ENCODE results near the gene FCHSD1. TPM values are rescaled to one million over a fixed set of nuclear protein-coding genes. Genes with fewer than 3 reads are reported as not detected.

The FCHSD1 gene
- total RNA-seq, 1 donor from 2014 or later, result 40.6 TPM

- Histone ChIP-seq H2AFZ (ENCODE audit: low read depth, low read length) (no peak overlapping the region), H3K79me2 (ENCODE audit: insufficient read depth, low read length) (no peaks in the 10 kb centered on the region), H3K27ac (ENCODE audit: low read depth, low read length) (no peak overlapping the region), H3K4me2 (ENCODE audit: low read length) (no peak overlapping the region), H3K36me3 (ENCODE audit: insufficient read depth, low read length) (peaks cover 4% of the 10 kb centered on the region), H3K4me3 (ENCODE audit: insufficient read depth, low read depth, low read length) (no peak overlapping the region), H4K20me1 (ENCODE audit: insufficient read depth, low read length) (no peaks in the 10 kb centered on the region), H3K27me3 (ENCODE audit: insufficient read depth, low read length) (no peaks in the 10 kb centered on the region), H3K4me1 (ENCODE audit: insufficient read depth, low read length) (peaks cover 11% of the 10 kb centered on the region), H3K9me3 (ENCODE audit: insufficient read depth, low read depth, low read length) (no peaks in the 10 kb centered on the region), H3K9ac (ENCODE audit: low read length) (no peak overlapping the region)
- Mint-ChIP-seq H3K36me3 (ENCODE audit: low read depth, unreplicated experiment) (peaks cover 15% of the 10 kb centered on the region), H3K9me3 (ENCODE audit: unreplicated experiment) (no peaks in the 10 kb centered on the region), H3K4me3 (ENCODE audit: unreplicated experiment) (no peak overlapping the region), H3K27me3 (ENCODE audit: low read depth, unreplicated experiment) (no peaks in the 10 kb centered on the region), H3K4me1 (ENCODE audit: low read depth, unreplicated experiment) (peaks cover 11% of the 10 kb centered on the region), H3K27ac (ENCODE audit: unreplicated experiment) (no peak overlapping the region)
- no peak for DNase-seq (ENCODE audit: low read depth)
- TF ChIP-seq EZH2 (IDR thresholded peaks at IDR 0.05; ENCODE audit: insufficient read depth, low read length), result no peak
- TF ChIP-seq CTCF (IDR thresholded peaks at IDR 0.05; ENCODE audit: insufficient read depth, low read depth, low read length), result no peak
- no peak for FAIRE-seq
These were observed 21.0 kb upstream of the FCHSD1 start for GRCh38 chr5:141672071-141672840.

GRCh38 chr5:141669520-141669919 lies 18.3 kb upstream of the FCHSD1 start:
- peaks cover 14% of the 10 kb centered on the region for H3K36me3 Mint-ChIP-seq (ENCODE audit: low read depth, unreplicated experiment)
- H3K27me3 Mint-ChIP-seq (ENCODE audit: low read depth, unreplicated experiment), result no peaks in the 10 kb centered on the region
- Histone ChIP-seq H3K4me1 (ENCODE audit: insufficient read depth, low read length) (peaks cover 11% of the 10 kb centered on the region), H2AFZ (ENCODE audit: low read depth, low read length) (no peak overlapping the region), H3K79me2 (ENCODE audit: insufficient read depth, low read length) (no peaks in the 10 kb centered on the region), H3K9me3 (ENCODE audit: insufficient read depth, low read depth, low read length) (no peaks in the 10 kb centered on the region), H3K9ac (ENCODE audit: low read length) (peak overlapping the region; percentile 56), H3K4me2 (ENCODE audit: low read length) (no peak overlapping the region), H4K20me1 (ENCODE audit: insufficient read depth, low read length) (no peaks in the 10 kb centered on the region), H3K4me3 (ENCODE audit: insufficient read depth, low read depth, low read length) (no peak overlapping the region), H3K27me3 (ENCODE audit: insufficient read depth, low read length) (no peaks in the 10 kb centered on the region), H3K27ac (ENCODE audit: low read depth, low read length) (peak overlapping the region; percentile 59), H3K36me3 (ENCODE audit: insufficient read depth, low read length) (peaks cover 4% of the 10 kb centered on the region)
- H3K27ac Mint-ChIP-seq (ENCODE audit: unreplicated experiment), result no peak overlapping the region
- FAIRE-seq, result no peak
- no peak for DNase-seq (ENCODE audit: low read depth)
- H3K9me3 Mint-ChIP-seq (ENCODE audit: unreplicated experiment), result no peaks in the 10 kb centered on the region
- TF ChIP-seq EZH2 (IDR thresholded peaks at IDR 0.05; ENCODE audit: insufficient read depth, low read length), result no peak
- TF ChIP-seq CTCF (IDR thresholded peaks at IDR 0.05; ENCODE audit: insufficient read depth, low read depth, low read length), result no peak
- peaks cover 11% of the 10 kb centered on the region for H3K4me1 Mint-ChIP-seq (ENCODE audit: low read depth, unreplicated experiment)
- H3K4me3 Mint-ChIP-seq (ENCODE audit: unreplicated experiment), result no peak overlapping the region
